B cell (primary cell): ENCODE results near the gene TMEM256. TPM values are rescaled to one million over a fixed set of nuclear protein-coding genes. Genes with fewer than 3 reads are reported as not detected.
A peak's percentile ranks its signal among the peaks of the same experiment; 100 is the strongest.

ENCODE experiments used
- ATAC-seq: fragments of 200-7000 bp; cut with Tn5 transposase; one replicate; pipeline ENCODE4 v1.10.0; 2021; ENCODE audit warnings: low read depth, mild to moderate bottlenecking, moderate number of reproducible peaks, moderate library complexity
- CTCF ChIA-PET: fragments of 350-600 bp; sonication (Branson Sonifier 250); formaldehyde crosslinking; loops from one replicate; lab custom pipeline; 2021; ENCODE audit warnings: antibody characterized with exemption, inconsistent platforms; lab: Charles Lee
- POLR2A ChIA-PET: fragments of 350-600 bp; sonication (Branson Sonifier 250); formaldehyde crosslinking; loops from one replicate; lab custom pipeline; 2021; ENCODE audit warnings: antibody characterized with exemption; lab: Charles Lee
- DNase-seq: peaks from one replicate; pipeline ENCODE4 v3.0.0; 2013
- H2AFZ ChIP-seq: 2 replicates; pipeline ENCODE4 v1.6.1; 2012; ENCODE audit warnings: mild to moderate bottlenecking, low read depth, low read length; ENCODE audit not compliant: insufficient read depth, poor library complexity, severe bottlenecking
- H3K27ac ChIP-seq, 2 donors: 1 replicate in 1 of 2; 2 replicates in 1 of 2; pipeline ENCODE4 v1.5.1; 2012 to 2013; ENCODE audit warnings: low read length in 2 of 2, mild to moderate bottlenecking in 2 of 2, moderate library complexity in 1 of 2
- H3K27me3 ChIP-seq, 4 experiments: fragments of 200-600 bp in 1 of 4; sonication (generic) in 1 of 4; replicated peaks in 1 of 4; 1 replicate in 2 of 4; 2 replicates in 2 of 4; pipeline versions ENCODE4 v1.6.1 to v1.7.0; 2013 to 2016; ENCODE audit warnings: low read length in 3 of 4, mild to moderate bottlenecking in 2 of 4, mixed read lengths in 1 of 4, moderate library complexity in 1 of 4; ENCODE audit not compliant: insufficient read depth in 4 of 4, control insufficient read depth in 3 of 4; ENCODE audit errors: control extremely low read depth in 1 of 4
- H3K36me3 ChIP-seq, 2 experiments: replicated peaks in 1 of 2; 1 replicate in 1 of 2; 2 replicates in 1 of 2; pipeline versions ENCODE4 v1.6.1 to v1.7.1; 2013; ENCODE audit warnings: low read length in 1 of 2; ENCODE audit not compliant: insufficient read depth in 2 of 2, control insufficient read depth in 1 of 2; ENCODE audit errors: control extremely low read depth in 1 of 2, extremely low read depth in 1 of 2
- H3K4me1 ChIP-seq, 2 donors: fragments of 200-600 bp in 1 of 2; sonication (generic) in 1 of 2; 1 replicate in 1 of 2; 2 replicates in 1 of 2; pipeline versions ENCODE4 v1.5.1 to v1.6.1; 2013 to 2017; ENCODE audit warnings: low read length in 2 of 2; ENCODE audit not compliant: control insufficient read depth in 2 of 2, insufficient read depth in 2 of 2
- H3K4me2 ChIP-seq: replicated peaks from 2 replicates; pipeline ENCODE3; 2012; ENCODE audit warnings: mild to moderate bottlenecking, low read depth, low read length; ENCODE audit not compliant: poor library complexity, severe bottlenecking
- H3K4me3 ChIP-seq, 5 experiments: fragments of 200-600 bp in 1 of 5; sonication (generic) in 1 of 5; 1 replicate in 3 of 5; 2 replicates in 2 of 5; pipeline versions ENCODE4 v1.5.1 to v1.7.0; 2011 to 2016; ENCODE audit warnings: low read length in 4 of 5, mild to moderate bottlenecking in 4 of 5, low read depth in 2 of 5, control low read depth in 1 of 5, moderate library complexity in 1 of 5; ENCODE audit not compliant: insufficient read depth in 1 of 5; ENCODE audit errors: control extremely low read depth in 1 of 5, extremely low read depth in 1 of 5
- H3K79me2 ChIP-seq: fragments of 200-600 bp; sonication (generic); one replicate; pipeline ENCODE4 v1.6.0; 2016; ENCODE audit warnings: low read length; ENCODE audit not compliant: control insufficient read depth, insufficient read depth
- H3K9ac ChIP-seq: fragments of 200-600 bp; sonication (generic); 2 replicates; pipeline ENCODE4 v1.6.1; 2017; ENCODE audit warnings: mild to moderate bottlenecking, low read length, moderate library complexity
- H3K9me3 ChIP-seq, 3 donors: one replicate each; pipeline versions ENCODE4 v1.6.1 to v1.7.1; 2013; ENCODE audit warnings: low read length in 2 of 3; ENCODE audit not compliant: control insufficient read depth in 2 of 3, insufficient read depth in 1 of 3; ENCODE audit errors: control extremely low read depth in 1 of 3
- H4K20me1 ChIP-seq: 2 replicates; pipeline ENCODE4 v1.6.0; 2012; ENCODE audit warnings: mild to moderate bottlenecking, low read length; ENCODE audit not compliant: insufficient read depth, control insufficient read depth, poor library complexity, severe bottlenecking
- H3K27ac Mint-ChIP-seq: one replicate; pipeline ENCODE4 v1.8.0; 2021; ENCODE audit warnings: mixed read lengths
- H3K27me3 Mint-ChIP-seq: one replicate; pipeline ENCODE4 v1.8.0; 2021; ENCODE audit warnings: mixed read lengths
- H3K4me1 Mint-ChIP-seq: one replicate; pipeline ENCODE4 v1.8.0; 2021; ENCODE audit warnings: mixed read lengths
- H3K4me3 Mint-ChIP-seq: one replicate; pipeline ENCODE4 v1.8.0; 2021; ENCODE audit warnings: mixed read lengths
- H3K9me3 Mint-ChIP-seq: one replicate; pipeline ENCODE4 v1.8.0; 2022; ENCODE audit warnings: mixed read lengths; ENCODE audit not compliant: insufficient read depth
- CTCF ChIP-seq: fragments of 200-600 bp; IDR thresholded peaks from one replicate; pipeline ENCODE4 v1.8.0; 2022; ENCODE audit warnings: antibody characterized with exemption, mild to moderate bottlenecking
- EZH2 ChIP-seq: IDR thresholded peaks from 2 replicates; pipeline ENCODE4 v1.6.1; 2012; ENCODE audit warnings: borderline replicate concordance, low read depth, mild to moderate bottlenecking, moderate library complexity, low read length; ENCODE audit not compliant: insufficient read depth, poor library complexity, severe bottlenecking
- WGBS: methylation state at CpG from one replicate; pipeline ENCODE4 v1.1.5; 2013; ENCODE audit warnings: missing lambda C conversion rate; ENCODE audit not compliant: insufficient coverage; 5-methylcytosine and 5-hydroxymethylcytosine counted together
- intact Hi-C: fragments of 100-400 bp; cut with micrococcal nuclease; formaldehyde crosslinking; loops from one replicate; pipeline ENCODE4 v1.10.0; 2022
- polyA plus RNA-seq: library from polyadenylated mRNA; depleted of rRNA; stranded (reverse); fragments of >200 nt; gene quantifications from 2 replicates; pipeline ENCODE4 v1.2.3, GENCODE V29; 2012
- total RNA-seq, 2 donors: library from RNA; stranded (reverse); fragments of 120-200 nt in 1 of 2; gene quantifications; 1 replicate in 1 of 2; 2 replicates in 1 of 2; pipeline versions ENCODE4 v1.2.3 to v1.2.4, GENCODE V29; 2013 to 2022

TMEM256 gene
- total and polyA plus RNA-seq, 2 donors (not counting 1 experiment from before 2014, with no cell fraction given) = 65.4 to 67.8 TPM

GRCh38 chr17:7389924-7390910, 13.7 kb downstream of the TMEM256 start:
- WGBS = 97% methylated on average over 14 of the region's 19 CpGs
- no peak for DNase-seq
- ChIA-PET CTCF (interaction anchor here (1.6 to 1.8 kb wide), 2 partner anchors 34 to 46 kb away, joined by 4 to 6 read pairs; no protein-coding TSS in a partner anchor), POLR2A (no interaction called here)
- Mint-ChIP-seq H3K27ac (no peak overlapping the region), H3K9me3 (no peaks in the 10 kb centered on the region), H3K27me3 (no peaks in the 10 kb centered on the region), H3K4me3 (no peak overlapping the region), H3K4me1 (peaks cover 13% of the 10 kb centered on the region)
- Histone ChIP-seq H3K27me3 (no peaks in the 10 kb centered on the region), H3K4me2 (no peak overlapping the region), H3K9ac (no peak overlapping the region), H2AFZ (no peak overlapping the region), H3K9me3 (no peaks in the 10 kb centered on the region), H3K4me1 (peaks cover 11 to 13% of the 10 kb centered on the region in 2 donors), H3K36me3 (peaks cover 0 to 37% of the 10 kb centered on the region in 2 experiments), H3K4me3 (no peak overlapping the region), H4K20me1 (no peaks in the 10 kb centered on the region), H3K79me2 (peaks cover 10% of the 10 kb centered on the region), H3K27ac (no peak overlapping the region)
- ATAC-seq = no peak
- intact Hi-C loops = no loop called here
- TF ChIP-seq CTCF (no peak), EZH2 (no peak)

GRCh38 chr17:7388856-7389255, 15.0 kb downstream of the TMEM256 start:
- intact Hi-C loops = no loop called here
- no peak overlapping the region for H3K27ac Mint-ChIP-seq
- peaks cover 11 to 17% of the 10 kb centered on the region in 2 donors for H3K4me1 ChIP-seq
- over 99% methylated on average over 10 of the region's 10 CpGs for WGBS
- H3K27me3 Mint-ChIP-seq = no peaks in the 10 kb centered on the region
- H3K4me1 Mint-ChIP-seq = peaks cover 12% of the 10 kb centered on the region
- H4K20me1 ChIP-seq = no peaks in the 10 kb centered on the region
- no peak overlapping the region for H3K9ac ChIP-seq
- H3K27ac ChIP-seq = no peak overlapping the region
- peaks cover 0 to 37% of the 10 kb centered on the region in 2 experiments for H3K36me3 ChIP-seq
- H3K27me3 ChIP-seq = no peaks in the 10 kb centered on the region
- no peak overlapping the region for H3K4me2 ChIP-seq
- no peak overlapping the region for H3K4me3 Mint-ChIP-seq
- no peak overlapping the region for H2AFZ ChIP-seq
- TF ChIP-seq CTCF = no peak
- no peak for TF ChIP-seq EZH2
- H3K9me3 ChIP-seq = no peaks in the 10 kb centered on the region
- H3K4me3 ChIP-seq = no peak overlapping the region
- peaks cover 8% of the 10 kb centered on the region for H3K79me2 ChIP-seq
- no peak for ATAC-seq
- POLR2A ChIA-PET = no interaction called here
- no peaks in the 10 kb centered on the region for H3K9me3 Mint-ChIP-seq
- peak; percentile 8 for DNase-seq
- CTCF ChIA-PET = interaction anchor here (1.6 to 1.8 kb wide), 2 partner anchors 33 to 48 kb away, joined by 4 to 6 read pairs; no protein-coding TSS in a partner anchor
